Measurements from ENCODE around the gene ARHGEF40.

ARHGEF40 gene

DNA sequence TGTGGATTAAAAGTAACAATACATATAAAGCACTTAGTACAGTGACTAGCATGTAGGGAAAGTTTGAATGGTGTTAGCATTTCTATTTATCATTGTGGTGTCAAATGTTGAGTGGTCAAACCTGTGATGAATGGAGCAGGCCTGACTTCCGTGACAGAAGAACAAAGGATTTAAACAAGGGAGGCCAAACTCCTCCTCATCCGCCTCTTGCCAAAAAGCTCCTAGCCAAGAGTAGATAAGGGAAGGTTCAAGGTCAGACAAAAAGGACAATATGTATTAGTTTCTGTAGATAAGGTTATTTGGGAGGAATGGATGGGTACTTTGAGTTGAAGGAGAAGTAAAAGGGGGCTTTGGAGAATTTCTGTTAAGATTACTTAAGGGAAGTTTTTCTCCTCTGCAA is 21.5 kb upstream of the ARHGEF40 start:
- TF ChIP-seq, protein P1, sequence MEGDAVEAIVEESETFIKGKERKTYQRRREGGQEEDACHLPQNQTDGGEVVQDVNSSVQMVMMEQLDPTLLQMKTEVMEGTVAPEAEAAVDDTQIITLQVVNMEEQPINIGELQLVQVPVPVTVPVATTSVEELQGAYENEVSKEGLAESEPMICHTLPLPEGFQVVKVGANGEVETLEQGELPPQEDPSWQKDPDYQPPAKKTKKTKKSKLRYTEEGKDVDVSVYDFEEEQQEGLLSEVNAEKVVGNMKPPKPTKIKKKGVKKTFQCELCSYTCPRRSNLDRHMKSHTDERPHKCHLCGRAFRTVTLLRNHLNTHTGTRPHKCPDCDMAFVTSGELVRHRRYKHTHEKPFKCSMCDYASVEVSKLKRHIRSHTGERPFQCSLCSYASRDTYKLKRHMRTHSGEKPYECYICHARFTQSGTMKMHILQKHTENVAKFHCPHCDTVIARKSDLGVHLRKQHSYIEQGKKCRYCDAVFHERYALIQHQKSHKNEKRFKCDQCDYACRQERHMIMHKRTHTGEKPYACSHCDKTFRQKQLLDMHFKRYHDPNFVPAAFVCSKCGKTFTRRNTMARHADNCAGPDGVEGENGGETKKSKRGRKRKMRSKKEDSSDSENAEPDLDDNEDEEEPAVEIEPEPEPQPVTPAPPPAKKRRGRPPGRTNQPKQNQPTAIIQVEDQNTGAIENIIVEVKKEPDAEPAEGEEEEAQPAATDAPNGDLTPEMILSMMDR (IDR thresholded peaks at IDR 0.05; ENCODE audit: low read depth, low read length, missing control alignments), result no peak
- no peak for DNase-seq
- Histone ChIP-seq H3K27ac (no peak overlapping the region), H3K4me3 (ENCODE audit: low read depth, low read length) (no peak overlapping the region), H3K27me3 (replicated peaks) (no peaks in the 10 kb centered on the region), H3K36me3 (replicated peaks) (no peaks in the 10 kb centered on the region)
- in situ Hi-C loops (cut with HindIII; ENCODE audit: low pct_ligation_motif_present, low sequenced_read_pairs), result no loop called here

DNA sequence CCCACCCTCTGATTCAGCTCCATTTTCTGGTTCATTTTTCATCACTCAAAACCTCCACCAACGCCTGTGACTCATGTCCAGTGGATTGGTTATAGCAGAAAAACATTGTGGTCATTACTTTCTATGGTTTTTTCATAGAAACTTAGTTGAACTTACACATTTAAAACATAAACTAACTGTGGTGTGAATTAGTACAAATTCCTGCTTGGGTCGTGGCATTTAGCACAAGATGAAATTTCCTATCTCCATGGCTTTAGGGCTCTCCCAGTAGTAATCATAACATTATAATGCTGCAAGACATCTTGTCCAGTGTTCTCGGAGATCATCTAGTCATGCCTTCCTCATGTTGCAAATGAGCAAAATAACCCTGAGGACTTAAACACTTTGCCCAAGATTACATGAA is 20.8 kb upstream of the ARHGEF40 start:
- Histone ChIP-seq H3K27me3 (replicated peaks) (no peaks in the 10 kb centered on the region), H3K36me3 (replicated peaks) (no peaks in the 10 kb centered on the region), H3K27ac (no peak overlapping the region), H3K4me3 (ENCODE audit: low read depth, low read length) (no peak overlapping the region)
- in situ Hi-C loops (cut with HindIII; ENCODE audit: low pct_ligation_motif_present, low sequenced_read_pairs), result no loop called here
- DNase-seq, result peak; percentile 44
- TF ChIP-seq, protein P1 (IDR thresholded peaks at IDR 0.05; ENCODE audit: low read depth, low read length, missing control alignments), result no peak

DNA sequence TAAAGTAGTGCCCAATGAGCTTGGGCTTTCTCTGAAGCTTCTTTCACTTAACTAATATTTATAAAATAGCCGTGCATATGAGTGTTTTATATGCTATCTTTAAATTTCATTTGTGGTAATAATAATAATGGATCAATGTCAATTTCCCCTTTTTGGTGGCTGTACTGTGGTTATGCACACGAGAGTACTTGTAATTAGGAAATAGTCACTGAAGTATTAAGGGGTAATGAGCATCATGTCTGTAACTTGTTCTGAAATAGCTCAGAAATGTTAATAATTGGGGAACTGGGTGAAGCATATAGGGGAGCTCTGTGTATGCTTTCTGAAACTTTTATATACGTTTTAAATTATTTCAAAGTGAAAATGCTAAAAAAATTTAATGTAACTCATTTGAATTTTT is 19.5 kb upstream of the ARHGEF40 start:
- TF ChIP-seq, protein P1 (IDR thresholded peaks at IDR 0.05; ENCODE audit: low read depth, low read length, missing control alignments), result no peak
- H3K36me3 ChIP-seq (replicated peaks), result no peaks in the 10 kb centered on the region
- H3K4me3 ChIP-seq (ENCODE audit: low read depth, low read length), result no peak overlapping the region
- H3K27ac ChIP-seq, result no peak overlapping the region
- no peak for DNase-seq
- in situ Hi-C loops (cut with HindIII; ENCODE audit: low pct_ligation_motif_present, low sequenced_read_pairs), result no loop called here
- H3K27me3 ChIP-seq (replicated peaks), result no peaks in the 10 kb centered on the region

DNA sequence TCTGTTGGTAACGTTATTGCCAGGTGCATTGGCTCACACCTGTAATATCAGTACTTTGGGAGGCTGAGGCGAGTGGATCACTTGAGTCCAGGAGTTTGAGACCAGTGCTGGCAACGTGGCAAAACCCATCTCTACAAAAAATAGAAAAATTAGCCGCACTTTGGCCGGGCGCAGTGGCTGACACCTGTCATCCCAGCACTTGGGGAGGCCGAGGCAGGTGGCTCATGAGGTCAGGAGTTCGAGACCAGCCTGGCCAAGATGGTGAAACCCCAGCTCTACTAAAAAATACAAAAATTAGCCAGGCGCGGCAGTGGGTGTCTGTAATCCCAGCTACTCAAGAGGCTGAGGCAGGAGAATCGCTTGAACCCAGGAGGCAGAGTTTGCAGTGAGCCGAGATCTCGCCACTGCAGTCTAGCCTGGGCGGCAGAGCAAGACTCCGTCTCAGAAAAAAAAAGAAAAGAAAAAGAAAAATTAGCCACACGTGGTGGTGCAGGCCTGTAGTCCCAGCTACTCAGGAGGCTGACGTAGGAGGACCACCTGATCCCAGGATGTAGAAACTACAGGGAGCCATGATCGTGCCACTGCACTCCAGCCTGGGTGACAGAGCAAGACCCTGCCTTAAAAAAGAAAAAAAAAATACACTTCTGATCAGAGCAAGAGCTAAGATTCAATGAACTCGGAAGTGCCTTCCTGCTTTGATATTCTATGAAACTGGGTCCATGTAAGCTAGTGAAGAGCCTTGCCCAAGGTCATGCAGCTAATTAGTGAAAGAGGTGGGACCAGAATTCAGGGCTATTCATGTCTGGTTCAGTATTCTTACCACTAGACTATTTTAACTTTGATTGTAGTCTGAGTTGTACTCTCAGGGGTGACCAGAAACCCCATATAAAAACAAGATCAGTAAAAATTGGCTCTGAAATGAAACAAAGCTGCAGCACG is 16.7 kb upstream of the ARHGEF40 start:
- H3K4me3 ChIP-seq (ENCODE audit: low read depth, low read length), result no peak overlapping the region
- no peaks in the 10 kb centered on the region for H3K36me3 ChIP-seq (replicated peaks)
- H3K27me3 ChIP-seq (replicated peaks), result no peaks in the 10 kb centered on the region
- H3K27ac ChIP-seq, result no peak overlapping the region
- DNase-seq, result no peak
- in situ Hi-C loops (cut with HindIII; ENCODE audit: low pct_ligation_motif_present, low sequenced_read_pairs), result no loop called here
- TF ChIP-seq, protein P1 (IDR thresholded peaks at IDR 0.05; ENCODE audit: low read depth, low read length, missing control alignments), result no peak

DNA sequence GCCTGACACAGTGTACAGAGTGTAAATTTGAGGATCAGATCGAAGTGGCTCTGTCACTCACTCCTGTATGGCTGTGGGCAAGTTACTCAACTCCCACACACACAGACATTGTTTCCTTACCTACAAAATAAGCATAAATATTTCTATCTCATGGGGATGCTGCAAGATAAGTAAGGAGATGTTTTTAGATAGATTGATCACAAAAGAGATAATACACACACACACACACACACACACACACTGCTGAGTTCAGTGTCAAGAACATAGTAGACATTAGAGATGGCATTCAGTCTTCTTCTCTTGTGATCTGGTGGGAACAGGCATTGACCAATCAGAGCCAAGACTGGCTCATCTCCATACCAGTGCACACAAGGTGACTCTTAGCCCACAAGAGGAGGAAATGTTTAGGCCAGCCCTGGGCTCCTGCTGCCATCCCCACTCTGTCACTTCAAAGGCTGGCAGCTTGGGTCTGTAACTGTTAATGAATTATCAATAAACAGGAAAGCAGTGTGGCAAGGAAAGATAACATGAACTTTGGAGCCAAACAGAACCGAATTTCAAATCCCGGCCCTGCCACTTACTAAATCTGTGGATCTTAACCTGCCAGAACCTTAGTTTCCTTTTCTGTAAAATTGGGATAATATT is 15.9 kb upstream of the ARHGEF40 start:
- H3K36me3 ChIP-seq (replicated peaks), result no peaks in the 10 kb centered on the region
- no peaks in the 10 kb centered on the region for H3K27me3 ChIP-seq (replicated peaks)
- DNase-seq, result no peak
- TF ChIP-seq, protein P1 (IDR thresholded peaks at IDR 0.05; ENCODE audit: low read depth, low read length, missing control alignments), result no peak
- H3K4me3 ChIP-seq (ENCODE audit: low read depth, low read length), result no peak overlapping the region
- in situ Hi-C loops (cut with HindIII; ENCODE audit: low pct_ligation_motif_present, low sequenced_read_pairs), result no loop called here
- H3K27ac ChIP-seq, result no peak overlapping the region

Measured in brain microvascular endothelial cell (primary cell).